ENCODE results near the gene BRD3. TPM values are rescaled to one million over a fixed set of nuclear protein-coding genes. Genes with fewer than 3 reads are reported as not detected.
A peak's percentile ranks its signal among the peaks of the same experiment; 100 is the strongest.

BRD3 gene
- polyA plus RNA-seq, 3 donors: 16.4 to 18.2 (median 17.1) TPM

- Histone ChIP-seq H3K4me1 (ENCODE audit: control insufficient read depth in 1 of 2, insufficient read depth in 2 of 2, low read length in 2 of 2) (peaks cover 82 to 84% of the 10 kb centered on the region in 2 donors), H3K9ac (ENCODE audit: insufficient read depth, low read length, poor library complexity, severe bottlenecking) (no peak overlapping the region), H3K36me3 (replicated peaks in 1 of 2; ENCODE audit: control insufficient read depth in 1 of 2, insufficient read depth in 2 of 2, low read length in 2 of 2) (no peaks in the 10 kb centered on the region), H3K27ac (ENCODE audit: low read depth in 1 of 2, low read length in 2 of 2) (no peak overlapping the region), H3K9me3 (replicated peaks in 1 of 2; ENCODE audit: control insufficient read depth in 1 of 2, insufficient read depth in 1 of 2, low read length in 2 of 2) (no peaks in the 10 kb centered on the region), H4K20me1 (ENCODE audit: insufficient read depth, low read length) (peaks cover 89% of the 10 kb centered on the region), H3K4me3 (replicated peaks in 1 of 3; ENCODE audit: low read depth in 2 of 3, low read length in 3 of 3) (no peak overlapping the region), H3K79me2 (ENCODE audit: insufficient read depth, low read length) (peaks cover 86% of the 10 kb centered on the region), H3K27me3 (ENCODE audit: control insufficient read depth in 2 of 2, insufficient read depth in 2 of 2, low read length in 2 of 2) (no peaks in the 10 kb centered on the region), H3K4me2 (replicated peaks; ENCODE audit: extremely low read depth, low read length, poor library complexity, severe bottlenecking) (no peak overlapping the region), H2AFZ (ENCODE audit: insufficient read depth, low read depth, low read length, poor library complexity, severe bottlenecking) (no peak overlapping the region)
- 92% methylated on average over 13 of the region's 15 CpGs for WGBS (ENCODE audit: insufficient coverage)
- DNase-seq: peak in 1 of 3 donors; percentile 2
- peaks cover 77% of the 10 kb centered on the region for H3K4me1 Mint-ChIP-seq
- no peak overlapping the region for H3K27ac Mint-ChIP-seq
- H3K4me3 Mint-ChIP-seq: no peak overlapping the region
- TF ChIP-seq CTCF (IDR thresholded peaks at IDR 0.05): no peak
- no peaks in the 10 kb centered on the region for H3K9me3 Mint-ChIP-seq
- intact Hi-C loops (cut with micrococcal nuclease): loop anchor here (10.0 kb wide), 2 partner anchors 262 to 862 kb away; partner anchors contain the start of gene RXRA (in 1 of the 2)
- H3K27me3 Mint-ChIP-seq (ENCODE audit: low read depth in 3 of 3): peaks cover 0 to 2% (median 1%) of the 10 kb centered on the region in 3 donors
- peaks cover 16 to 26% of the 10 kb centered on the region in 2 donors for H3K36me3 Mint-ChIP-seq
These were observed 4.7 kb downstream of the BRD3 start for GRCh38 chr9:134063088-134063570.

- no peak for TF ChIP-seq CTCF (IDR thresholded peaks at IDR 0.05)
- Histone ChIP-seq H3K36me3 (replicated peaks in 1 of 2; ENCODE audit: control insufficient read depth in 1 of 2, insufficient read depth in 2 of 2, low read length in 2 of 2) (no peaks in the 10 kb centered on the region), H3K4me2 (replicated peaks; ENCODE audit: extremely low read depth, low read length, poor library complexity, severe bottlenecking) (no peak overlapping the region), H3K9ac (ENCODE audit: insufficient read depth, low read length, poor library complexity, severe bottlenecking) (no peak overlapping the region), H3K27ac (ENCODE audit: low read depth in 1 of 2, low read length in 2 of 2) (no peak overlapping the region), H2AFZ (ENCODE audit: insufficient read depth, low read depth, low read length, poor library complexity, severe bottlenecking) (no peak overlapping the region), H3K4me1 (ENCODE audit: control insufficient read depth in 1 of 2, insufficient read depth in 2 of 2, low read length in 2 of 2) (peaks cover 83 to 88% of the 10 kb centered on the region in 2 donors), H3K4me3 (replicated peaks in 1 of 3; ENCODE audit: low read depth in 2 of 3, low read length in 3 of 3) (no peak overlapping the region), H3K79me2 (ENCODE audit: insufficient read depth, low read length) (peaks cover 91% of the 10 kb centered on the region), H3K9me3 (replicated peaks in 1 of 2; ENCODE audit: control insufficient read depth in 1 of 2, insufficient read depth in 1 of 2, low read length in 2 of 2) (no peaks in the 10 kb centered on the region), H4K20me1 (ENCODE audit: insufficient read depth, low read length) (peaks cover 95% of the 10 kb centered on the region), H3K27me3 (ENCODE audit: control insufficient read depth in 2 of 2, insufficient read depth in 2 of 2, low read length in 2 of 2) (no peaks in the 10 kb centered on the region)
- peak in 1 of 3 donors; percentile 5 for DNase-seq
- H3K27ac Mint-ChIP-seq: peak overlapping the region in 4 of 7 donors; percentile 9 to 70 (median 44)
- no peaks in the 10 kb centered on the region for H3K9me3 Mint-ChIP-seq
- H3K27me3 Mint-ChIP-seq (ENCODE audit: low read depth in 3 of 3): peaks cover 0 to 3% (median 2%) of the 10 kb centered on the region in 3 donors
- peaks cover 16 to 26% of the 10 kb centered on the region in 2 donors for H3K36me3 Mint-ChIP-seq
- H3K4me3 Mint-ChIP-seq: peak overlapping the region in 1 of 2 donors; percentile 59
- peaks cover 79% of the 10 kb centered on the region for H3K4me1 Mint-ChIP-seq
- WGBS (ENCODE audit: insufficient coverage): 44% methylated on average over 18 of the region's 22 CpGs
- intact Hi-C loops (cut with micrococcal nuclease): loop anchor here (10.0 kb wide), 2 partner anchors 262 to 862 kb away; partner anchors contain the start of gene RXRA (in 1 of the 2)
These were observed 5.3 kb downstream of the BRD3 start for GRCh38 chr9:134062461-134063087.
